OCI-LY7 (cell line): ENCODE measurements around the gene HSP90AB1. TPM values are rescaled to one million over a fixed set of nuclear protein-coding genes. Genes with fewer than 3 reads are reported as not detected.

ENCODE experiments used
- BruUV-seq: library from RNA; stranded (reverse); fragments of 400-500 nt; replicated peaks from 2 replicates; lab custom pipeline; 2021; lab: Mats Ljungman, UMichigan
- CTCF ChIA-PET: fragments of 300-600 bp; sonication (Branson Sonifier 250); formaldehyde crosslinking; loops from one replicate; lab custom pipeline; 2022; ENCODE audit warnings: antibody characterized with exemption; ENCODE audit not compliant: unreplicated experiment; lab: Charles Lee
- POLR2A ChIA-PET: fragments of 300-600 bp; sonication (Branson Sonifier 250); formaldehyde crosslinking; loops from one replicate; lab custom pipeline; 2022; ENCODE audit warnings: antibody characterized with exemption; lab: Charles Lee
- DNase-seq: peaks from one replicate; pipeline ENCODE4 v3.0.0-alpha.2; 2015; ENCODE audit warnings: low spot score
- H2AFZ ChIP-seq: fragments of 200-600 bp; sonication (generic), shearing (Covaris generic); 2 replicates; pipeline ENCODE4 v1.6.1; 2014; ENCODE audit warnings: mild to moderate bottlenecking, antibody characterized with exemption, low read length, moderate library complexity
- H3K27ac ChIP-seq: fragments of 200-600 bp; sonication (generic); 2 replicates; pipeline ENCODE4 v1.5.1; 2014; ENCODE audit warnings: mixed run types, low read depth, mild to moderate bottlenecking, moderate library complexity, low read length, inconsistent platforms; ENCODE audit not compliant: poor library complexity, severe bottlenecking
- H3K36me3 ChIP-seq: fragments of 200-600 bp; sonication (generic); 2 replicates; pipeline ENCODE4 v1.6.1; 2014; ENCODE audit warnings: mild to moderate bottlenecking, antibody characterized with exemption, low read length, moderate library complexity, mixed read lengths; ENCODE audit not compliant: insufficient read depth
- H3K4me1 ChIP-seq: fragments of 200-600 bp; sonication (generic); 2 replicates; pipeline ENCODE4 v1.5.1; 2014; ENCODE audit warnings: mild to moderate bottlenecking, low read length; ENCODE audit not compliant: insufficient read depth, poor library complexity, severe bottlenecking
- H3K4me2 ChIP-seq: fragments of 200-600 bp; sonication (generic); 2 replicates; pipeline ENCODE4 v1.6.1; 2014; ENCODE audit warnings: mild to moderate bottlenecking, low read length
- H3K4me3 ChIP-seq: fragments of 200-600 bp; sonication (generic); 2 replicates; pipeline ENCODE4 v1.5.1; 2014; ENCODE audit warnings: mild to moderate bottlenecking, low read depth, low read length; ENCODE audit not compliant: poor library complexity, severe bottlenecking
- H3K79me2 ChIP-seq: fragments of 200-600 bp; sonication (generic); 2 replicates; pipeline ENCODE4 v1.6.1; 2016; ENCODE audit warnings: low read depth, mild to moderate bottlenecking, low read length, moderate library complexity, mixed read lengths; ENCODE audit not compliant: insufficient read depth
- H3K9me2 ChIP-seq: fragments of 200-600 bp; sonication (generic); 2 replicates; pipeline ENCODE4 v1.6.1; 2016; ENCODE audit warnings: mild to moderate bottlenecking, low read length, mixed read lengths; ENCODE audit not compliant: insufficient read depth
- H3K9me3 ChIP-seq: fragments of 200-600 bp; sonication (generic); 2 replicates; pipeline ENCODE4 v1.6.1; 2014; ENCODE audit warnings: mild to moderate bottlenecking, mixed run types, low read length, mixed read lengths
- H4K20me1 ChIP-seq: fragments of 200-600 bp; sonication (generic); 2 replicates; pipeline ENCODE4 v1.6.1; 2014; ENCODE audit warnings: mild to moderate bottlenecking, antibody characterized with exemption, low read length, moderate library complexity, mixed read lengths; ENCODE audit not compliant: insufficient read depth
- EZH2phosphoT487 ChIP-seq: fragments of 200-600 bp; sonication (generic); IDR thresholded peaks from 2 replicates; pipeline ENCODE4 v1.6.1; 2018; ENCODE audit warnings: low read depth, borderline replicate concordance, mild to moderate bottlenecking, mixed run types, antibody characterized with exemption, low read length, moderate library complexity, mixed read lengths
- intact Hi-C: fragments of 100-400 bp; cut with micrococcal nuclease; formaldehyde crosslinking; loops from one replicate; pipeline ENCODE4 v1.10.0; 2022; ENCODE audit not compliant: unreplicated experiment
- total RNA-seq, 2 experiments: library from RNA; depleted of rRNA in 1 of 2; stranded (reverse); fragments of >200 nt in 1 of 2; shearing (Covaris generic) in 1 of 2; gene quantifications; 2 replicates each; pipeline ENCODE4 v1.2.3, GENCODE V29; 2014 to 2022
- TF ChIP-seq, protein P1 (sequence below): fragments of 200-600 bp; sonication (generic); conservative IDR thresholded peaks from 2 replicates; pipeline ENCODE4 v1.5.1; 2014; ENCODE audit warnings: mild to moderate bottlenecking, antibody characterized with exemption, low read length, moderate library complexity, mixed read lengths

HSP90AB1 gene
- total RNA-seq, 2 experiments from 2014 or later: 911 to 1,282 TPM

DNA sequence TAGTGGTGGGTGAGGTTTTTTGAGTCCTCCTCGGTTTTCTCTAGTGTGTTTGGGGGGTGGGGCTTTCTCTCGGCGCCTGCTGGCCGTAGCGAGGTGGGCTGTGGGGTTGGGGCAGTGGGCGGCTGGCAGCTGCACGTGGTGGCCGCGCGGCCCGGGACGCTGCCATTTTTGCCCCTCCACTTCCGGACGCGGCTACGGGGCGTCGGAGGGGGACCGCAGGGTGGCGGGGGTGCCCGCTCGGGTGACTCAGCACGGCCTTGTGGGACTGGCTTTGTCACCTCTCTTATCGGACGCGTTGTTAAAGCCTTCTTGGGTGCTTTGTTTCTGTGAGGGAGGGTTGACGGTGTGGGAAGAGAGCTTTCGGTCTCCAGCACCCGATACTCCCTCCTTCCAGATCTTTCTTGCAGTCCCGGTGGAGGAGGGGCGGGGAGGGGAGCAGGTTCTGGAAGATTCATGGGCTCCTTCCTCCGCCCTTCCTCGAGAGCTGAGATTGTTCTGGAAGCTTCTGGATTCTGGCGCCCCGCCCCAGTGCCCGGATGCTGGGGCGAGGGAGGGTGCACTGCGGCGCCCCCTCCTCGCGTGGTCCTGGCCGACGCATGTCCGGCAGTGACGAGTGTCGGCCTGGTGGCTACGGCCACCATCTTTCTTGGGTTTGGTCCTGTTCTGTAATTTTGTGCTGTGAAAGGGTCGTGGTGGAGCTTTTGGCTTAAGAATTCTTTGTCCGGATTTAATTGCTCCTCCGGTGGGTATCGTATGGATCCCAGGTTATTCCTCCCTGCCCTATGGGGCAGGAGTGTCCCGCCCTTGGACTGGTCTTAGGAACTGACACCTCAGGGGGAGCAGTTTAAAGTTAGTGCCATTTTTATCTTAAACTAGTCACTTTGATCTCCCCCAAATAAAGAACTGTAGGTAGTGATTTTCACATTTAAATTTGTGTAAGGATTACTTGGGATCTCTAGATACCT lies 719 bp downstream of the HSP90AB1 start:
- no TSS peak for BruUV-seq

DNA sequence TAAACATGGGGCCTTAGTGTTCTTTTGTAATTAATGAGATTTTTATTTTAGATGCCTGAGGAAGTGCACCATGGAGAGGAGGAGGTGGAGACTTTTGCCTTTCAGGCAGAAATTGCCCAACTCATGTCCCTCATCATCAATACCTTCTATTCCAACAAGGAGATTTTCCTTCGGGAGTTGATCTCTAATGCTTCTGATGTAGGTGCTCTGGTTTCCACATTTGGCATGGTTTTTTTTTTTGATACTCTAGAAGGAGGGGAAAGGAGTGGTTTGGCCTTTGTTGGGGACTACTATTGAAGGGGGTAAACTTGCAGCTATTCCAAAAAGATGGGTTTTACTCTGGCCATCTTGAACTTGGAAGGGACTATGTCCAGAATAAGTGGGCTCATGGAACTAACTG lies 1.7 kb downstream of the HSP90AB1 start:
- POLR2A ChIA-PET: interaction anchor here (0.7 to 3.5 kb wide), 3 partner anchors 14 to 186 kb away, joined by 3 to 22 read pairs (median 8); no protein-coding TSS in a partner anchor
- intact Hi-C loops: no loop called here
- H3K79me2 ChIP-seq: peaks cover 52% of the 10 kb centered on the region

More for the DNA sequence above, 719 bp downstream of the HSP90AB1 start:
- Histone ChIP-seq H3K9me3 (no peaks in the 10 kb centered on the region), H3K27ac (peak overlapping the region; percentile 81), H2AFZ (no peak overlapping the region), H3K4me2 (peak overlapping the region; percentile 98), H4K20me1 (peaks cover 46% of the 10 kb centered on the region), H3K36me3 (peaks cover 57% of the 10 kb centered on the region), H3K4me3 (peak overlapping the region; percentile 93), H3K9me2 (no peaks in the 10 kb centered on the region), H3K79me2 (peaks cover 52% of the 10 kb centered on the region), H3K4me1 (peaks cover 45% of the 10 kb centered on the region)
- DNase-seq: peak; percentile 74
- CTCF ChIA-PET: interaction anchor here (0.5 kb wide), 1 partner anchor 26 kb away, joined by 4 read pairs; no protein-coding TSS in a partner anchor
- intact Hi-C loops: loop anchor here (2.0 kb wide), 1 partner anchor 25 kb away; the partner anchor contains the start of gene SLC29A1
- TF ChIP-seq EZH2phosphoT487: no peak
- TF ChIP-seq, protein P1, sequence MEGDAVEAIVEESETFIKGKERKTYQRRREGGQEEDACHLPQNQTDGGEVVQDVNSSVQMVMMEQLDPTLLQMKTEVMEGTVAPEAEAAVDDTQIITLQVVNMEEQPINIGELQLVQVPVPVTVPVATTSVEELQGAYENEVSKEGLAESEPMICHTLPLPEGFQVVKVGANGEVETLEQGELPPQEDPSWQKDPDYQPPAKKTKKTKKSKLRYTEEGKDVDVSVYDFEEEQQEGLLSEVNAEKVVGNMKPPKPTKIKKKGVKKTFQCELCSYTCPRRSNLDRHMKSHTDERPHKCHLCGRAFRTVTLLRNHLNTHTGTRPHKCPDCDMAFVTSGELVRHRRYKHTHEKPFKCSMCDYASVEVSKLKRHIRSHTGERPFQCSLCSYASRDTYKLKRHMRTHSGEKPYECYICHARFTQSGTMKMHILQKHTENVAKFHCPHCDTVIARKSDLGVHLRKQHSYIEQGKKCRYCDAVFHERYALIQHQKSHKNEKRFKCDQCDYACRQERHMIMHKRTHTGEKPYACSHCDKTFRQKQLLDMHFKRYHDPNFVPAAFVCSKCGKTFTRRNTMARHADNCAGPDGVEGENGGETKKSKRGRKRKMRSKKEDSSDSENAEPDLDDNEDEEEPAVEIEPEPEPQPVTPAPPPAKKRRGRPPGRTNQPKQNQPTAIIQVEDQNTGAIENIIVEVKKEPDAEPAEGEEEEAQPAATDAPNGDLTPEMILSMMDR: no peak
- POLR2A ChIA-PET: interaction anchor here (0.6 to 3.5 kb wide), 7 partner anchors 9 to 535 kb away, joined by 3 to 22 read pairs (median 5); partner anchors contain the start of gene SLC35B2

More for the DNA sequence above, 1.7 kb downstream of the HSP90AB1 start:
- H3K4me1 ChIP-seq: peaks cover 50% of the 10 kb centered on the region
- peak overlapping the region; percentile 93 for H3K4me3 ChIP-seq
- CTCF ChIA-PET: interaction anchor here (1.0 kb wide), 1 partner anchor 76 kb away, joined by 3 read pairs; no protein-coding TSS in a partner anchor
- TF ChIP-seq EZH2phosphoT487: no peak
- TF ChIP-seq, protein P1: no peak
- H3K9me2 ChIP-seq: no peaks in the 10 kb centered on the region
- no peak for DNase-seq
- no peaks in the 10 kb centered on the region for H3K9me3 ChIP-seq
- BruUV-seq: no TSS peak
- peaks cover 51% of the 10 kb centered on the region for H4K20me1 ChIP-seq
- peaks cover 66% of the 10 kb centered on the region for H3K36me3 ChIP-seq
- H3K27ac ChIP-seq: peak overlapping the region; percentile 81
- peak overlapping the region; percentile 98 for H3K4me2 ChIP-seq
- no peak overlapping the region for H2AFZ ChIP-seq
